HG03571 (cell line): Measurements from ENCODE around the gene AZI2.

ENCODE experiments used
- ATAC-seq: cut with Tn5 transposase; IDR thresholded peaks from one replicate; pipeline ENCODE4 v1.9.1; 2021; ENCODE audit not compliant: unreplicated experiment

Gene AZI2

GRCh38 chr3:28308196-28308595, 40.4 kb downstream of the AZI2 start:
- ATAC-seq = no peak

- ATAC-seq = no peak
Observed at GRCh38 chr3:28301688-28302087, 46.9 kb downstream of the AZI2 start.

GRCh38 chr3:28300345-28300962, 48.2 kb downstream of the AZI2 start:
- no peak for ATAC-seq

- ATAC-seq = no peak
Observed at GRCh38 chr3:28299705-28300104, 48.9 kb downstream of the AZI2 start.

- ATAC-seq = no peak
Observed at GRCh38 chr3:28295898-28296490, 52.6 kb downstream of the AZI2 start.

- no peak for ATAC-seq
Observed at GRCh38 chr3:28294667-28295413, 53.8 kb downstream of the AZI2 start.

GRCh38 chr3:28292622-28293021, 56.0 kb downstream of the AZI2 start:
- ATAC-seq = no peak

- no peak for ATAC-seq
Observed at GRCh38 chr3:28291577-28291976, 57.0 kb downstream of the AZI2 start.

GRCh38 chr3:28290863-28291300, 57.7 kb downstream of the AZI2 start:
- no peak for ATAC-seq

GRCh38 chr3:28287046-28287445, 61.6 kb downstream of the AZI2 start:
- ATAC-seq = no peak

- peak; percentile 77 for ATAC-seq
Observed at GRCh38 chr3:28286595-28286994, 62.0 kb downstream of the AZI2 start.

GRCh38 chr3:28280781-28281180, 67.8 kb downstream of the AZI2 start:
- no peak for ATAC-seq

- no peak for ATAC-seq
Observed at GRCh38 chr3:28279770-28280169, 68.9 kb downstream of the AZI2 start.

GRCh38 chr3:28278918-28279317, 69.7 kb downstream of the AZI2 start:
- no peak for ATAC-seq

GRCh38 chr3:28273837-28274236, 74.8 kb downstream of the AZI2 start:
- no peak for ATAC-seq
